ENCODE data around the gene ZFP64. TPM values are rescaled to one million over a fixed set of nuclear protein-coding genes. Genes with fewer than 3 reads are reported as not detected.
"Not testable (repeated sequence)": the region's sequence is repeated elsewhere in the genome, so short reads cannot be mapped to it uniquely, and the experiment has no call there.

The ZFP64 gene
- total RNA-seq, 1 donor from 2014 or later: 20.3 TPM

DNA sequence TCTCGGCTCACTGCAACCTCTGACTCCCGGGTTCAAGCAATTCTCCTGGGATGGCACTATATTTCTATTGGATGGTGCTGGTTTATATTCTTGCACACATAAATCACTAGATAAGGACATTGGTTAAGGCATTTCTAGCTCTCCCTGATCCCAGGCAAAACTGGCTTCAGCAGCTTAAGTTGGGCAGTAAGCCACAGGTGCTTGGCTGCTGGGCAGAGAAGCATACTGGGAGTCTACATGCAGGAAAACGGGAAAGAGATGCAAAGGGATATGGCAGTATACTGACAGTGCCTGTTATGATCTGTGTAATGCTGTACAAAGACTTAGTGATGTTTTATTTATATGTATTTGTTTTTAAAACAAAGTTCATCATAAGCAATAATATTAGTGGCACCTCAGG is 33.3 kb upstream of the ZFP64 start:
- DNase-seq (ENCODE audit: low read depth) (no peak), FAIRE-seq (no peak)
- no peaks in the 10 kb centered on the region for H3K36me3 ChIP-seq (ENCODE audit: insufficient read depth, low read length)
- TF ChIP-seq EZH2 (IDR thresholded peaks at IDR 0.05; ENCODE audit: insufficient read depth, low read length) (no peak), CTCF (IDR thresholded peaks at IDR 0.05; ENCODE audit: insufficient read depth, low read depth, low read length) (no peak)
- no peak overlapping the region for H3K9ac ChIP-seq (ENCODE audit: low read length)
- no peaks in the 10 kb centered on the region for H3K4me1 ChIP-seq (ENCODE audit: insufficient read depth, low read length)
- no peaks in the 10 kb centered on the region for H3K79me2 ChIP-seq (ENCODE audit: insufficient read depth, low read length)
- Mint-ChIP-seq H3K4me1 (ENCODE audit: low read depth, unreplicated experiment) (no peaks in the 10 kb centered on the region), H3K27ac (ENCODE audit: unreplicated experiment) (no peak overlapping the region), H3K4me3 (ENCODE audit: unreplicated experiment) (no peak overlapping the region), H3K9me3 (ENCODE audit: unreplicated experiment) (peaks cover 7% of the 10 kb centered on the region), H3K36me3 (ENCODE audit: low read depth, unreplicated experiment) (peaks cover 5% of the 10 kb centered on the region), H3K27me3 (ENCODE audit: low read depth, unreplicated experiment) (no peaks in the 10 kb centered on the region)
- no peaks in the 10 kb centered on the region for H3K27me3 ChIP-seq (ENCODE audit: insufficient read depth, low read length)
- no peak overlapping the region for H3K4me3 ChIP-seq (ENCODE audit: insufficient read depth, low read depth, low read length)
- H2AFZ ChIP-seq (ENCODE audit: low read depth, low read length): no peak overlapping the region
- H3K4me2 ChIP-seq (ENCODE audit: low read length): no peak overlapping the region
- no peak overlapping the region for H3K27ac ChIP-seq (ENCODE audit: low read depth, low read length)
- no peaks in the 10 kb centered on the region for H4K20me1 ChIP-seq (ENCODE audit: insufficient read depth, low read length)
- no peaks in the 10 kb centered on the region for H3K9me3 ChIP-seq (ENCODE audit: insufficient read depth, low read depth, low read length)

GRCh38 chr20:52221362-52221761 is 29.8 kb upstream of the ZFP64 start:
- not testable (repeated sequence) for H3K4me1 Mint-ChIP-seq (ENCODE audit: low read depth, unreplicated experiment); H3K9ac ChIP-seq (ENCODE audit: low read length); H3K79me2 ChIP-seq (ENCODE audit: insufficient read depth, low read length); H2AFZ ChIP-seq (ENCODE audit: low read depth, low read length); H3K36me3 ChIP-seq (ENCODE audit: insufficient read depth, low read length); H3K27me3 Mint-ChIP-seq (ENCODE audit: low read depth, unreplicated experiment); H3K9me3 ChIP-seq (ENCODE audit: insufficient read depth, low read depth, low read length); H3K27ac ChIP-seq (ENCODE audit: low read depth, low read length); FAIRE-seq; H4K20me1 ChIP-seq (ENCODE audit: insufficient read depth, low read length); H3K36me3 Mint-ChIP-seq (ENCODE audit: low read depth, unreplicated experiment); H3K4me3 Mint-ChIP-seq (ENCODE audit: unreplicated experiment); H3K4me1 ChIP-seq (ENCODE audit: insufficient read depth, low read length); H3K27ac Mint-ChIP-seq (ENCODE audit: unreplicated experiment); H3K4me2 ChIP-seq (ENCODE audit: low read length); H3K27me3 ChIP-seq (ENCODE audit: insufficient read depth, low read length); H3K4me3 ChIP-seq (ENCODE audit: insufficient read depth, low read depth, low read length); DNase-seq (ENCODE audit: low read depth)
- H3K9me3 Mint-ChIP-seq (ENCODE audit: unreplicated experiment): peaks cover 12% of the 10 kb centered on the region

- H3K9me3 ChIP-seq (ENCODE audit: insufficient read depth, low read depth, low read length); H4K20me1 ChIP-seq (ENCODE audit: insufficient read depth, low read length); H3K79me2 ChIP-seq (ENCODE audit: insufficient read depth, low read length); H3K4me1 Mint-ChIP-seq (ENCODE audit: low read depth, unreplicated experiment); H3K36me3 Mint-ChIP-seq (ENCODE audit: low read depth, unreplicated experiment); H2AFZ ChIP-seq (ENCODE audit: low read depth, low read length); FAIRE-seq; H3K27me3 Mint-ChIP-seq (ENCODE audit: low read depth, unreplicated experiment); H3K36me3 ChIP-seq (ENCODE audit: insufficient read depth, low read length); H3K4me3 Mint-ChIP-seq (ENCODE audit: unreplicated experiment); H3K27ac Mint-ChIP-seq (ENCODE audit: unreplicated experiment); H3K4me2 ChIP-seq (ENCODE audit: low read length); H3K4me1 ChIP-seq (ENCODE audit: insufficient read depth, low read length); H3K27me3 ChIP-seq (ENCODE audit: insufficient read depth, low read length); H3K27ac ChIP-seq (ENCODE audit: low read depth, low read length); H3K9ac ChIP-seq (ENCODE audit: low read length); H3K4me3 ChIP-seq (ENCODE audit: insufficient read depth, low read depth, low read length); DNase-seq (ENCODE audit: low read depth): not testable (repeated sequence)
- H3K9me3 Mint-ChIP-seq (ENCODE audit: unreplicated experiment): peaks cover 12% of the 10 kb centered on the region
Measured at GRCh38 chr20:52220891-52221290, 29.3 kb upstream of the ZFP64 start.

GRCh38 chr20:52219441-52219840 is 27.9 kb upstream of the ZFP64 start:
- no peaks in the 10 kb centered on the region for H4K20me1 ChIP-seq (ENCODE audit: insufficient read depth, low read length)
- H3K4me3 ChIP-seq (ENCODE audit: insufficient read depth, low read depth, low read length): no peak overlapping the region
- peaks cover 5% of the 10 kb centered on the region for H3K36me3 Mint-ChIP-seq (ENCODE audit: low read depth, unreplicated experiment)
- H3K27ac ChIP-seq (ENCODE audit: low read depth, low read length): no peak overlapping the region
- no peaks in the 10 kb centered on the region for H3K4me1 ChIP-seq (ENCODE audit: insufficient read depth, low read length)
- no peak overlapping the region for H3K4me2 ChIP-seq (ENCODE audit: low read length)
- no peak overlapping the region for H3K9ac ChIP-seq (ENCODE audit: low read length)
- no peaks in the 10 kb centered on the region for H3K4me1 Mint-ChIP-seq (ENCODE audit: low read depth, unreplicated experiment)
- H3K36me3 ChIP-seq (ENCODE audit: insufficient read depth, low read length): no peaks in the 10 kb centered on the region
- peaks cover 12% of the 10 kb centered on the region for H3K9me3 Mint-ChIP-seq (ENCODE audit: unreplicated experiment)
- H3K27me3 Mint-ChIP-seq (ENCODE audit: low read depth, unreplicated experiment): no peaks in the 10 kb centered on the region
- H3K27me3 ChIP-seq (ENCODE audit: insufficient read depth, low read length): no peaks in the 10 kb centered on the region
- H3K27ac Mint-ChIP-seq (ENCODE audit: unreplicated experiment): no peak overlapping the region
- H3K9me3 ChIP-seq (ENCODE audit: insufficient read depth, low read depth, low read length): no peaks in the 10 kb centered on the region
- FAIRE-seq (no peak), DNase-seq (ENCODE audit: low read depth) (no peak)
- H2AFZ ChIP-seq (ENCODE audit: low read depth, low read length): no peak overlapping the region
- no peaks in the 10 kb centered on the region for H3K79me2 ChIP-seq (ENCODE audit: insufficient read depth, low read length)
- no peak overlapping the region for H3K4me3 Mint-ChIP-seq (ENCODE audit: unreplicated experiment)
- TF ChIP-seq EZH2 (IDR thresholded peaks at IDR 0.05; ENCODE audit: insufficient read depth, low read length): no peak
- no peak for TF ChIP-seq CTCF (IDR thresholded peaks at IDR 0.05; ENCODE audit: insufficient read depth, low read depth, low read length)
